Measurements from ENCODE around the gene PRPF6. TPM values are rescaled to one million over a fixed set of nuclear protein-coding genes. Genes with fewer than 3 reads are reported as not detected.
A peak's percentile ranks its signal among the peaks of the same experiment; 100 is the strongest.

PRPF6 gene
- polyA plus RNA-seq, 1 experiment, result 38.5 TPM

- ChIA-PET POLR2A (no interaction called here), CTCF (interaction anchor here (1.0 kb wide), 1 partner anchor 33 kb away, joined by 3 read pairs; no protein-coding TSS in a partner anchor)
- Histone ChIP-seq H3K27ac (ENCODE audit: low read depth, low read length) (peak overlapping the region; percentile 11), H3K4me3 (ENCODE audit: low read depth, low read length) (no peak overlapping the region), H3K9me3 (ENCODE audit: control insufficient read depth, insufficient read depth, low read length) (peaks cover 28% of the 10 kb centered on the region; the same call in 1 of the 2 replicates), H3K27me3 (ENCODE audit: control insufficient read depth, insufficient read depth, low read length) (no peaks in the 10 kb centered on the region)
- no peak for DNase-seq (ENCODE audit: low read depth, low spot score)
- TF ChIP-seq CTCF (IDR thresholded peaks at IDR 0.05; ENCODE audit: low read depth, low read length), result no peak
Observed at GRCh38 chr20:63940071-63940471, 40.9 kb upstream of the PRPF6 start.

GRCh38 chr20:63940472-63941266, 40.3 kb upstream of the PRPF6 start:
- DNase-seq (ENCODE audit: low read depth, low spot score), result no peak
- Histone ChIP-seq H3K9me3 (ENCODE audit: control insufficient read depth, insufficient read depth, low read length) (peaks cover 28% of the 10 kb centered on the region; the same call in 1 of the 2 replicates), H3K4me3 (ENCODE audit: low read depth, low read length) (no peak overlapping the region), H3K27ac (ENCODE audit: low read depth, low read length) (peak overlapping the region; percentile 11), H3K27me3 (ENCODE audit: control insufficient read depth, insufficient read depth, low read length) (no peaks in the 10 kb centered on the region)
- CTCF ChIA-PET, result no interaction called here
- POLR2A ChIA-PET, result no interaction called here
- no peak for TF ChIP-seq CTCF (IDR thresholded peaks at IDR 0.05; ENCODE audit: low read depth, low read length)

- CTCF ChIA-PET, result no interaction called here
- no peak for TF ChIP-seq CTCF (IDR thresholded peaks at IDR 0.05; ENCODE audit: low read depth, low read length)
Observed at GRCh38 chr20:63941282-63942081, 39.5 kb upstream of the PRPF6 start.

GRCh38 chr20:63942250-63942951, 38.5 kb upstream of the PRPF6 start:
- Histone ChIP-seq H3K9me3 (ENCODE audit: control insufficient read depth, insufficient read depth, low read length) (peaks cover 28% of the 10 kb centered on the region; the same call in 1 of the 2 replicates), H3K27me3 (ENCODE audit: control insufficient read depth, insufficient read depth, low read length) (no peaks in the 10 kb centered on the region), H3K4me3 (ENCODE audit: low read depth, low read length) (no peak overlapping the region), H3K27ac (ENCODE audit: low read depth, low read length) (no peak overlapping the region)
- TF ChIP-seq CTCF (IDR thresholded peaks at IDR 0.05; ENCODE audit: low read depth, low read length), result no peak
- ChIA-PET POLR2A (no interaction called here), CTCF (no interaction called here)
- DNase-seq (ENCODE audit: low read depth, low spot score), result no peak

More at GRCh38 chr20:63941282-63942081, 39.5 kb upstream of the PRPF6 start:
- H3K4me3 ChIP-seq (ENCODE audit: low read depth, low read length), result no peak overlapping the region
- no peak overlapping the region for H3K27ac ChIP-seq (ENCODE audit: low read depth, low read length)
- POLR2A ChIA-PET, result no interaction called here
- DNase-seq (ENCODE audit: low read depth, low spot score), result no peak
- no peaks in the 10 kb centered on the region for H3K27me3 ChIP-seq (ENCODE audit: control insufficient read depth, insufficient read depth, low read length)
- peaks cover 28% of the 10 kb centered on the region; the same call in 1 of the 2 replicates for H3K9me3 ChIP-seq (ENCODE audit: control insufficient read depth, insufficient read depth, low read length)
